Suprapubic skin (tissue), 4 donors: ENCODE measurements around the gene CYTH3.

Source experiments
- CTCF ChIP-seq, 2 donors: fragments of 200-600 bp in 1 of 2; fragments of 450-650 bp in 1 of 2; sonication (generic) in 1 of 2; IDR thresholded peaks; one replicate each; pipeline ENCODE4 v1.5.1; 2016 to 2019; ENCODE audit warnings: antibody characterized with exemption in 2 of 2, mild to moderate bottlenecking in 1 of 2, moderate library complexity in 1 of 2
- POLR2A ChIP-seq, 2 donors: fragments of 450-650 bp; IDR thresholded peaks; one replicate each; pipeline ENCODE4 v1.6.1; 2017; ENCODE audit warnings: antibody characterized with exemption in 2 of 2, mild to moderate bottlenecking in 2 of 2, moderate library complexity in 2 of 2
- POLR2AphosphoS5 ChIP-seq, 3 donors: sonication (generic); formaldehyde crosslinking; IDR thresholded peaks; one replicate each; pipeline ENCODE4 v1.6.1; 2017; ENCODE audit warnings: antibody characterized with exemption in 3 of 3

- TF ChIP-seq POLR2A (IDR thresholded peaks at IDR 0.05) (no peak), CTCF (IDR thresholded peaks at IDR 0.05) (peak; percentile 22 to 51), POLR2AphosphoS5 (IDR thresholded peaks at IDR 0.05) (no peak)
Measured at GRCh38 chr7:6271060-6271658, 1.3 kb downstream of the CYTH3 start.
